Measurements from ENCODE around the gene ADCYAP1.

DNA sequence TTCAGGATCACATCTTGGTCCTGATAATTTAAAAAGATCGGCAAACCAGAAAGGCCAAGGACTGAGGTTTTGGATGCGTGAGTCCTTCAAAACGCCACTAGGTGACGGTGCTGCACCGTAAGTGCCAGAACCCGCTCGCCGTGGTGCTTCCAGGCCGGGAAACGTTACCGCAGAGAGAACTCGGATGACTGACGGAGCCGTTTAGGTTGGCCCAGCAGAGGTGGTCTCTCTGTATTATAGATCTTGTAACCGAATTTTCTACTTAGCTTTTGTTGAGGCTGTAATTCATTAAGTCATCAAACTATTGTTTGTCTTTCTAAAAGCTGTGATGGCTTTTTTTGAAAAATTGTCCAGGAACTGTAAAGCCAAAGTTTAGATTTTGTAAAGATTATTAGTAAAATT is 39.8 kb upstream of the ADCYAP1 start:
- TF ChIP-seq, protein P1, sequence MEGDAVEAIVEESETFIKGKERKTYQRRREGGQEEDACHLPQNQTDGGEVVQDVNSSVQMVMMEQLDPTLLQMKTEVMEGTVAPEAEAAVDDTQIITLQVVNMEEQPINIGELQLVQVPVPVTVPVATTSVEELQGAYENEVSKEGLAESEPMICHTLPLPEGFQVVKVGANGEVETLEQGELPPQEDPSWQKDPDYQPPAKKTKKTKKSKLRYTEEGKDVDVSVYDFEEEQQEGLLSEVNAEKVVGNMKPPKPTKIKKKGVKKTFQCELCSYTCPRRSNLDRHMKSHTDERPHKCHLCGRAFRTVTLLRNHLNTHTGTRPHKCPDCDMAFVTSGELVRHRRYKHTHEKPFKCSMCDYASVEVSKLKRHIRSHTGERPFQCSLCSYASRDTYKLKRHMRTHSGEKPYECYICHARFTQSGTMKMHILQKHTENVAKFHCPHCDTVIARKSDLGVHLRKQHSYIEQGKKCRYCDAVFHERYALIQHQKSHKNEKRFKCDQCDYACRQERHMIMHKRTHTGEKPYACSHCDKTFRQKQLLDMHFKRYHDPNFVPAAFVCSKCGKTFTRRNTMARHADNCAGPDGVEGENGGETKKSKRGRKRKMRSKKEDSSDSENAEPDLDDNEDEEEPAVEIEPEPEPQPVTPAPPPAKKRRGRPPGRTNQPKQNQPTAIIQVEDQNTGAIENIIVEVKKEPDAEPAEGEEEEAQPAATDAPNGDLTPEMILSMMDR (IDR thresholded peaks at IDR 0.05 in 8 of 11, conservative IDR thresholded peaks at IDR 0.05 in 3 of 11), result peak; percentile 51 to 86 (median 72)
- TF ChIP-seq POLR2A (IDR thresholded peaks at IDR 0.05) (no peak), POLR2AphosphoS5 (IDR thresholded peaks at IDR 0.05) (no peak)

All from spleen (tissue), 7 donors.